CD4-positive, alpha-beta T cell (primary cell): ENCODE results near the gene EFHC2. TPM values are rescaled to one million over a fixed set of nuclear protein-coding genes. Genes with fewer than 3 reads are reported as not detected.

Experiments used
- ATAC-seq: fragments of 200-7000 bp; cut with Tn5 transposase; one replicate; pipeline ENCODE4 v1.10.0; 2022; ENCODE audit warnings: mild to moderate bottlenecking; ENCODE audit not compliant: poor library complexity
- CTCF ChIA-PET: fragments of 350-600 bp; sonication (Branson Sonifier 250); formaldehyde crosslinking; loops from one replicate; lab custom pipeline; 2021; ENCODE audit warnings: antibody characterized with exemption, inconsistent platforms; lab: Charles Lee
- POLR2A ChIA-PET: fragments of 350-600 bp; sonication (Branson Sonifier 250); formaldehyde crosslinking; loops from one replicate; lab custom pipeline; 2021; ENCODE audit warnings: antibody characterized with exemption, inconsistent platforms; lab: Charles Lee
- DNase-seq, 14 experiments: peaks; one replicate each; pipeline ENCODE4 v3.0.0-alpha.2; 2013 to 2020; ENCODE audit warnings: mixed read lengths in 2 of 14
- H3K27ac ChIP-seq, 2 donors: one replicate each; pipeline versions ENCODE4 v1.5.1 to v1.7.0; 2013; ENCODE audit warnings: low read length in 2 of 2, low read depth in 1 of 2, mild to moderate bottlenecking in 1 of 2
- H3K27me3 ChIP-seq, 2 experiments: 1 replicate in 1 of 2; 2 replicates in 1 of 2; pipeline versions ENCODE4 v1.6.1 to v1.7.0; 2013; ENCODE audit warnings: low read length in 2 of 2, control low read depth in 1 of 2, mild to moderate bottlenecking in 1 of 2, moderate library complexity in 1 of 2; ENCODE audit not compliant: insufficient read depth in 2 of 2, control insufficient read depth in 1 of 2
- H3K36me3 ChIP-seq: one replicate; pipeline ENCODE4 v1.6.1; 2013; ENCODE audit warnings: low read length, control low read depth; ENCODE audit not compliant: insufficient read depth
- H3K4me1 ChIP-seq: one replicate; pipeline ENCODE4 v1.6.1; 2013; ENCODE audit warnings: low read length, control low read depth; ENCODE audit not compliant: insufficient read depth
- H3K4me3 ChIP-seq: one replicate; pipeline ENCODE4 v1.5.1; 2013; ENCODE audit warnings: mild to moderate bottlenecking, low read length, moderate library complexity
- H3K9me3 ChIP-seq, 2 experiments: 1 replicate in 1 of 2; 2 replicates in 1 of 2; pipeline versions ENCODE4 v1.6.1 to v1.7.0; 2013; ENCODE audit warnings: low read length in 2 of 2, mild to moderate bottlenecking in 2 of 2, control low read depth in 1 of 2, moderate library complexity in 1 of 2; ENCODE audit not compliant: control insufficient read depth in 1 of 2, insufficient read depth in 1 of 2
- H3K27ac Mint-ChIP-seq: one replicate; pipeline ENCODE4 v1.8.0; 2020; ENCODE audit warnings: mixed read lengths
- H3K27me3 Mint-ChIP-seq: one replicate; pipeline ENCODE4 v1.8.0; 2021; ENCODE audit warnings: mixed read lengths
- H3K36me3 Mint-ChIP-seq: one replicate; pipeline ENCODE4 v1.8.0; 2021; ENCODE audit warnings: low read depth, mixed read lengths
- H3K4me1 Mint-ChIP-seq: one replicate; pipeline ENCODE4 v1.8.0; 2021; ENCODE audit warnings: low read depth, mixed read lengths
- H3K4me3 Mint-ChIP-seq: one replicate; pipeline ENCODE4 v1.8.0; 2020; ENCODE audit warnings: mild to moderate bottlenecking, mixed read lengths
- H3K9me3 Mint-ChIP-seq: one replicate; pipeline ENCODE4 v1.8.0; 2020; ENCODE audit warnings: mixed read lengths
- CTCF ChIP-seq: fragments of 200-600 bp; IDR thresholded peaks from one replicate; pipeline ENCODE4 v1.8.0; 2022; ENCODE audit warnings: antibody characterized with exemption, mild to moderate bottlenecking
- intact Hi-C, 2 experiments: fragments of 100-400 bp; cut with DNase I in 1 of 2; cut with micrococcal nuclease in 1 of 2; formaldehyde crosslinking; loops; one replicate each; pipeline versions ENCODE4 v1.15.1 to v1.9.0; 2023 to 2025; cut with DNase I, micrococcal nuclease
- total RNA-seq, 174 experiments: library from RNA in 2 of 174; stranded (reverse) in 2 of 174; gene quantifications; one replicate each; pipeline ENCODE4 v1.2.3 and lab custom pipeline; 2021 to 2026

Gene EFHC2
- total RNA-seq, 2 experiments from 2014 or later: 2.7 to 3.0 TPM

- H3K4me1 ChIP-seq: no peaks in the 10 kb centered on the region
- Mint-ChIP-seq H3K36me3 (no peaks in the 10 kb centered on the region), H3K9me3 (no peaks in the 10 kb centered on the region), H3K27ac (no peak overlapping the region), H3K27me3 (no peaks in the 10 kb centered on the region), H3K4me1 (no peaks in the 10 kb centered on the region), H3K4me3 (no peak overlapping the region)
- H3K27ac ChIP-seq: no peak overlapping the region
- DNase-seq (no peak), ATAC-seq (no peak)
- H3K27me3 ChIP-seq: no peaks in the 10 kb centered on the region
- H3K4me3 ChIP-seq: no peak overlapping the region
- TF ChIP-seq CTCF: no peak
- H3K36me3 ChIP-seq: no peaks in the 10 kb centered on the region
- no peaks in the 10 kb centered on the region for H3K9me3 ChIP-seq
- intact Hi-C loops: no loop called here
- ChIA-PET CTCF (interaction anchor here (0.5 kb wide), 1 partner anchor 209 kb away, joined by 3 read pairs; no protein-coding TSS in a partner anchor), POLR2A (no interaction called here)
These were observed 39.4 kb upstream of the EFHC2 start for GRCh38 chrX:44382871-44383270.

- ChIA-PET CTCF (no interaction called here), POLR2A (no interaction called here)
- Mint-ChIP-seq H3K4me1 (peaks cover 28% of the 10 kb centered on the region), H3K27me3 (no peaks in the 10 kb centered on the region), H3K4me3 (no peak overlapping the region), H3K9me3 (no peaks in the 10 kb centered on the region), H3K36me3 (no peaks in the 10 kb centered on the region), H3K27ac (no peak overlapping the region)
- DNase-seq: no peak
- intact Hi-C loops: loop anchor here in 1 of 2 experiments (5.0 kb wide), 1 partner anchor 65 kb away; no protein-coding TSS in a partner anchor
- ATAC-seq: no peak
- Histone ChIP-seq H3K9me3 (no peaks in the 10 kb centered on the region), H3K27ac (no peak overlapping the region), H3K27me3 (no peaks in the 10 kb centered on the region), H3K4me3 (no peak overlapping the region), H3K36me3 (no peaks in the 10 kb centered on the region), H3K4me1 (peaks cover 8% of the 10 kb centered on the region)
- TF ChIP-seq CTCF: no peak
These were observed 9.3 kb upstream of the EFHC2 start for GRCh38 chrX:44352758-44353157.

DNA sequence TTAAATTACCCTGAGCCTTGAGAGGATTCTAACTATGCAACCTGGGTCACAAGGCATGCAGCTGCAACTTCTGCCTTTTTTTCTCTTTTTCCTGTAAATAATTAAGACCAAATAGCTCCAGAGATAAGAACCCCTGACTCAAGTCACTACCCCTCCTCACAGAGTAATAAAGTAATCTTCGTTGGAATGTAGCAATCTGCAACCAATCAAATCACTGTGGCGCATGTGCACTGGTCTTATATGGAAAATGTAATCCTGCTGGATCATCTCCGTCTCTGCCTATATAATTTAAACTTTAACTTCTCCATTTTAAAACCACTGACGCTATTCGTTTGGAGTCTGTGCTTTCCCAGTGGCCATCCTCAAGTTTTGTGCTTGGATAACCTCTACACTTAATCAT is 6.1 kb upstream of the EFHC2 start:
- Histone ChIP-seq H3K9me3 (no peaks in the 10 kb centered on the region), H3K4me3 (no peak overlapping the region), H3K27me3 (no peaks in the 10 kb centered on the region), H3K36me3 (no peaks in the 10 kb centered on the region), H3K27ac (no peak overlapping the region), H3K4me1 (peaks cover 16% of the 10 kb centered on the region)
- H3K27ac Mint-ChIP-seq: no peak overlapping the region
- intact Hi-C loops: loop anchor here (5.0 to 10.0 kb wide), 3 partner anchors 85 to 193 kb away; partner anchors contain the start of gene FUNDC1 (in 1 of the 2)
- peaks cover 36% of the 10 kb centered on the region for H3K4me1 Mint-ChIP-seq
- ATAC-seq (no peak), DNase-seq (no peak)
- TF ChIP-seq CTCF: no peak
- ChIA-PET POLR2A (no interaction called here), CTCF (no interaction called here)
- H3K36me3 Mint-ChIP-seq: peaks cover 2% of the 10 kb centered on the region
- H3K9me3 Mint-ChIP-seq: no peaks in the 10 kb centered on the region
- H3K4me3 Mint-ChIP-seq: no peak overlapping the region
- H3K27me3 Mint-ChIP-seq: no peaks in the 10 kb centered on the region
